Measurements from ENCODE around the gene PDE11A.

DNA sequence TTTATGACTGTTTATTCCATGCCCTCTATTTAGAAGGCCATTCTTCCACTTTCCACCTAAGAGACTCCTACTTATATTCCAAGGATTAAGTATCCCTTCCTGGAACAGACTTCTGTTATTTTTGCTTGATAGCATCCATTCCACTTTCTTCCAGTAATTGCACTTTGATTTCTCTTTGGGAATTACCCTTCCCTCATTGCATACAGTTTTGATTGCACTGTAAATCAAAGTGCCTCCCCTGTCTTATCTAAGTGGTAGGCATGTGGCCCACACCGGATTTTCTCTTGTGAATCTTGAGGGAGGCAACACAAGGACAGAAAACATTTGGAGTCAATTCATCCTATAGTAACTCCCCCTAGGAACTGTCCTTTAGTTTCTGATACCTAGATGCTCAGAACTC lies 120.4 kb downstream of the PDE11A start:
- TF ChIP-seq, protein P1, sequence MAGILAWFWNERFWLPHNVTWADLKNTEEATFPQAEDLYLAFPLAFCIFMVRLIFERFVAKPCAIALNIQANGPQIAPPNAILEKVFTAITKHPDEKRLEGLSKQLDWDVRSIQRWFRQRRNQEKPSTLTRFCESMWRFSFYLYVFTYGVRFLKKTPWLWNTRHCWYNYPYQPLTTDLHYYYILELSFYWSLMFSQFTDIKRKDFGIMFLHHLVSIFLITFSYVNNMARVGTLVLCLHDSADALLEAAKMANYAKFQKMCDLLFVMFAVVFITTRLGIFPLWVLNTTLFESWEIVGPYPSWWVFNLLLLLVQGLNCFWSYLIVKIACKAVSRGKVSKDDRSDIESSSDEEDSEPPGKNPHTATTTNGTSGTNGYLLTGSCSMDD (CRISPR knock-in tag; IDR thresholded peaks at IDR 0.05), result no peak
- TF ChIP-seq, protein P2, sequence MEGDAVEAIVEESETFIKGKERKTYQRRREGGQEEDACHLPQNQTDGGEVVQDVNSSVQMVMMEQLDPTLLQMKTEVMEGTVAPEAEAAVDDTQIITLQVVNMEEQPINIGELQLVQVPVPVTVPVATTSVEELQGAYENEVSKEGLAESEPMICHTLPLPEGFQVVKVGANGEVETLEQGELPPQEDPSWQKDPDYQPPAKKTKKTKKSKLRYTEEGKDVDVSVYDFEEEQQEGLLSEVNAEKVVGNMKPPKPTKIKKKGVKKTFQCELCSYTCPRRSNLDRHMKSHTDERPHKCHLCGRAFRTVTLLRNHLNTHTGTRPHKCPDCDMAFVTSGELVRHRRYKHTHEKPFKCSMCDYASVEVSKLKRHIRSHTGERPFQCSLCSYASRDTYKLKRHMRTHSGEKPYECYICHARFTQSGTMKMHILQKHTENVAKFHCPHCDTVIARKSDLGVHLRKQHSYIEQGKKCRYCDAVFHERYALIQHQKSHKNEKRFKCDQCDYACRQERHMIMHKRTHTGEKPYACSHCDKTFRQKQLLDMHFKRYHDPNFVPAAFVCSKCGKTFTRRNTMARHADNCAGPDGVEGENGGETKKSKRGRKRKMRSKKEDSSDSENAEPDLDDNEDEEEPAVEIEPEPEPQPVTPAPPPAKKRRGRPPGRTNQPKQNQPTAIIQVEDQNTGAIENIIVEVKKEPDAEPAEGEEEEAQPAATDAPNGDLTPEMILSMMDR (CRISPR knock-in tag; IDR thresholded peaks at IDR 0.05), result no peak
